Stimulated activated CD8-positive, alpha-beta memory T cell treated with anti-CD3 and anti-CD28 coated beads, Interleukin-4, amount 100 ng/mL, for 1 hour (primary cell): ENCODE measurements around the gene C11orf52.
A peak's percentile ranks its signal among the peaks of the same experiment; 100 is the strongest.
"Not testable (repeated sequence)": the region's sequence is repeated elsewhere in the genome, so short reads cannot be mapped to it uniquely, and the experiment has no call there.

Source experiments
- DNase-seq, 2 donors: peaks; one replicate each; pipeline ENCODE4 v3.0.0-alpha.2; 2020; ENCODE audit warnings: low read depth in 2 of 2, low spot score in 1 of 2

C11orf52 gene

DNA sequence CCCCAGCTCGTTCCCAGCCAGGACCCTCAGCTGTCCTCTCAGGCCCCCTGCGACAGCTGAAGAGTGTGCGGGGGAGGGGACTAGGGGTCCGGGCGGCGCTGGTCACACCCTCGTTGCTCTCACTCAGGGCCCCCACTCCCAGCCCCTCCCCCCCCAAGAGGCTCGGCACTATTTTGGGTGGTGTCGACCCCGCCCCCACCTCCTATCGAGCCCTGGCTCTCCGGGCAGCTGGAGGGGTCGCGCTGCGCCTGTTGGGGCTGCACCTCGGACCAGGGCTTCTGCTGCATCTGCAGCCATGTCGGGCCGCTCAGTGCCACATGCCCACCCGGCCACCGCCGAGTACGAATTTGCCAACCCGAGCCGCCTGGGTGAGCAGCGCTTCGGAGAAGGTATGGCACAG, 6.2 kb upstream of the C11orf52 start, which contains the start of gene HSPB2:
TSS of gene HSPB2 (plus strand) at position 200 of the 400 bp plus-strand sequence. CDS start at position 296, 96 bp downstream.
- no peak for DNase-seq

DNA sequence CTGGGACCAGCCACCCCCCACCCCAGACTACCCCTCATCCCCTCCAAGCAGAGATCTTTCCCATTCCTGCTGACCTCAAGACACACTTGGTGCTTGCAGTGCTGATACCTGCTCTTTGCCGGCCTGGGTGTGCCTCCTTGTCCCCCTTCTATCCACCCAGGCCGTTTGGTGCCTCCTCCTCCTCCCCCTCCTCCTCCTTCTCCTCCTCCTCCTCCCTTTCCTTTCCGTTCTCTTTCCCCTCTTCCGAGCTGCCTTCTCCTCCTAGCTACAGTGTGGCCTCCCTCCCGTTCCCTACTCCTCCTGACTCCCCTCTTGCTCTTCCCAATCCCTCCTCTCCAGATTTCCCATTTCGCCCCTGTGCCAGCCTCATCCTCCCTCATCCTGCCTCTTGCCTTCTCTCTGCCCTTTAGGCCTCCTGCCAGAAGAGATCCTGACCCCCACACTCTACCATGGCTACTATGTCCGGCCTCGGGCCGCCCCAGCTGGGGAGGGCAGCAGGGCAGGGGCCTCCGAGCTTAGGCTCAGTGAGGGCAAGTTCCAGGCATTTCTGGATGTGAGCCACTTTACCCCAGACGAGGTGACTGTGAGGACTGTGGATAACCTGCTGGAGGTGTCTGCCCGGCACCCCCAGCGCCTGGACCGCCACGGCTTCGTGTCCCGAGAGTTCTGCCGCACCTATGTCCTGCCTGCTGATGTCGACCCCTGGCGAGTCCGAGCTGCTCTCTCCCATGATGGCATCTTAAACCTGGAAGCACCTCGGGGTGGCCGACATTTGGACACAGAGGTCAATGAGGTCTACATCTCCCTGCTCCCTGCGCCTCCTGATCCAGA, 5.5 kb upstream of the C11orf52 start:
- DNase-seq = no peak

DNA sequence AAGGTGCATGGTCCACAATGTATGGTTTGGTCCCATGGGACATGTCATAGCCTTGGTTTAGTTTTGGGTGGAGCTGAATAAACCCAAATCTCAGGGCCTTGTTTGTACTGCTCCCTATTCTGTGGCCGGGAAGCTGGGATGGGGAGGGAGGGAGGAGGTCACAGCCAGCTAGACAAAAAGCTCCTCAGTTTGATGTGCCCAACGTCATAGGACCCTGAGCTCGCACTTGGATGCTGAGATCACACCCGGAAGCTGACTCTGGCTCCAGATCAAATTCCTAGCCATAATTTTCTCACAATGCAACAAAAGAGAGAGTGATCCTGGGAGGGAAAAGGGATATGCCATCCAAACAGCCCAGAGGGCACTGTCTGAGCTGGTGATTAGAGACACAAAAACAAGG, 4.7 kb upstream of the C11orf52 start:
- DNase-seq = no peak

DNA sequence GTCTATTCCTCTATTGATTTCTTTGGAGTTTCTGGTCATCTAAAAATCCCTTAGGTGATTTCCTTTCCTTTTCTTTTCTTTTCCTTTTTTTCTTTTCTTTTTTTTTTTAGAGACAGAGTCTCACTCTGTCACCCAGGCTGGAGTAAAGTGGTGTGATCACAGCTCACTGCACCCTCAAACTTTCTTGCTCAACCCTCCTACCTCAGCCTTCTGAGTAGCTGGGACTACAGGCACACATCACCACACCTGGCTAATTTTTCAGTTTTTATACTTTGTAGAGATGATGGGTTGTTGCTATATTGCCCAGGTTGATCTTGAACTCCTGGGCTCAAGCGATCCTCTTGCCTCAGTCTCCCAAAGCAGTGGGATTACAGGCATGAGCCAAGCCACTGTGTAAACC, 1.9 kb upstream of the C11orf52 start:
- DNase-seq = no peak

DNA sequence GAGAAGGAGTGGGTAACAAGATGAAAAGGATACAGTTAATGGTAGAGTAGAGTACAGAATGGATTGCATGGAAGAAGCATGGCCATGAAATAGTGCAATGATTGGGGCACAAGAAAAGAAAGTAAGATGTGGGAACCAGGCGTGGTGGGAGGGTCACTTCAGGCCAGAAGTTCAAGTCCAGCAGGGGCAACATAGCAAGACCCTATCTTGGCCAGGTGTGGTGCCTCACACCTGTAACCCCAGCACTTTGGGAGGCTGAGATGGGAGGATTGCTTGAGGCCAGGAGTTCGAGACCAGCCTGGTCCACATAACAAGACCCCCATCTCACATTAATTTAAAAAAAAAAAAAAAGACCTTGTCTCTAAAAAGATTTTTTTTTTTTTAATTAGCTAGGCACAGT, 1.4 kb upstream of the C11orf52 start:
- no peak for DNase-seq

DNA sequence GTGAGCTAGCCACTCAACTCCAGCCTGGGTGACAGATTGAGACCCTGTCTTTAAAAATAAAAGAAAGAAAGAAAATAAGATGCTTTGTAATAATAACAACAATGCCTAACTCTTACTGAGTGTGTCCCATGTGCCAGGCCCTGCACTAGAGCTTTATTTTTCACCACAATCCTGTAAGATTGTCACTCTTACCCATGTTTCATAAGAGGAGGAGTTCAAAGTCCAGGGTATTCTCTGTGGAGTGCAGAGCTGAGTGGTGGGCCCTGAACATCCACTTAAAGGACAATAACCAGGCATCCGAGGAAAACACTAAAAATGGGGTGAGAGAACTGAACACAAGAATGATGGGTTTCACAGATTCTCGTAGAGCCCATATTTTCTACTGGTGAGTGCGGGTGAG, 925 bp upstream of the C11orf52 start:
- no peak for DNase-seq

DNA sequence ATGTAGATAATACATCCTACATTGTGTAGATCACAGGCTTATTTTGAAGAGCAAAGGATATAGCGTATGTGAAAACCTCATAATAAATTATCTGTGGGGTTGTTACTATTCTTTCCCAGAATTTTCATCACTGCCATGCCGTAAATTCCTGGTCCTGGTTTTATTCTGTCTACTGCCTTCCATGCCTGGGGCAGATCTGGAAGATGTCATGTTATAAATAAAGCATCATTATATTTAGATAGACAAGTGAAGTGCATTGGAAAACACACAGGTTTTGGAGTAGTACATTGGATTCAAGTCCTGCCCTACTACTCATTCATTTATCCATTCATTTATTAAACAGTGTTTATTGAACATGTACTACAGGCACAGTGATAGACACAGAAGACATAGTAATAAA, 2.2 kb downstream of the C11orf52 start:
- no peak for DNase-seq

DNA sequence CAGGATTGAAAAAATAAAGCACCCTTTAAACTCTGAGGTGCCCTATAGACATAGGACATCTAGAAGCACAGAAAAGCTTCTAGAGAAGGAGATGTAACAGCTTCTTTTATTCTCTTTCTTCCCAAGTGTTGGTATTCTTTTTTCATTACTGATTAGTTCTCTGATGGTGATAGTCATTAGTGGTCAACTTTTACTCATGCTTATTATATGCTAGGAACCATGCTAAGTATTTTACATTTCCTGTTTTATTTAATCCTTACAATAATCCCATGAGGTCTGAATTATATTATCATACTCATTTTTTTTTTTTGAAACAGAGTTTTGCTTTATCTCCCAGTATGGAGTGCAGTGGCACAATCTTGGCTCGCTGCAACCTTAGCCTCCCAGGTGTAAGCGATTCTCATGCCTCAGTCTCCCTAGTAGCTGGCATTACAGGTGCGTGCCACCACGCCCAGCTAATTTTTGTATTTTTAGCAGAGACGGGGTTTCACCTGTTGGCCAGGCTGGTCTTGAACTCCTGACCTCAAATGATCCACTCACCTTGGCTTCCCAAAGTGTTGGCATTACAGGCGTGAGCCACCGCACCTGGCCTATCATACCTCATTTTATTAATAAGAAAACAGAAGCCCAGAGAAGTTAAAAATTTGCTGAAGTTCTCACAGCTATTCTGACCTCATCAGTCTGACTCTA, 3.0 kb downstream of the C11orf52 start:
- DNase-seq = no peak

DNA sequence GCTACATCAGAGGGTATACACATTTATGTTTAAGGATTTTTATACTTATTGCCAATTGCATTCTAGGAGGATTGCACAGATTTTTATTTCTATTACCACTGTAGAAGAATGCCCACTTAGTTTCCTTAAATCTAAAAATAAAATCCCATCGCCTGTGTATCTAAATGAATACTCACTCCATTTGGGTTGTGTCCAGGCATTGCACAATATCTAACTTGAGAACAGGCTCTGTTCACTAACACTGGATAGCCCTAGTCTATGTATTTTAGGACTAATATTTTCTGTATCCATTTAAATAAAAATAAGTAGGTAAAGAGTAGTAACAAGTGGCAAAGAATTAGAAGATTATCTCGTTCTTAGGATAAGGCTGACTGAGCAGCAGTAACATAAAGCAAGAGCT, 4.1 kb downstream of the C11orf52 start:
- DNase-seq = no peak

DNA sequence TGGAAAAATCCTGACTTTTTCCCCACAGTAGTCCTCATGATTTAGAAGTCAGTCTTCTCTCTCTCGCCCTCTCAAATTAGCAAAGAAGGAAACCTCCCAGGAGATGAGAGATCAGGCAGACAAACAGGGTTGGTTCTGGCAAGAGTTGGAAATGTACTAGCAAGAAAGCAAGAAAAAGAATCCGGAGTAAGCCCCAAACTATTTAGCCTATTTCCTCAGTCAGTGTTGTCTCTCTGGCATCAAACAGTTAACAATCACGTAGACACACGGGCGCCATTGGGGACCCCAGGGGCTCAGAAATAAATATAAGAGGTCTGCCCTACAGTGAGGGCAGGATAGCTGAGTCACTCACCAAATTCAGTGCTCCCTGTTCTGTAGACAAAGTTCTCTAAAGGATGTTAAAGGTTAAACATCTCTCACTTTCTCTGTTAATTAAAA, 4.7 kb downstream of the C11orf52 start:
- DNase-seq = no peak

DNA sequence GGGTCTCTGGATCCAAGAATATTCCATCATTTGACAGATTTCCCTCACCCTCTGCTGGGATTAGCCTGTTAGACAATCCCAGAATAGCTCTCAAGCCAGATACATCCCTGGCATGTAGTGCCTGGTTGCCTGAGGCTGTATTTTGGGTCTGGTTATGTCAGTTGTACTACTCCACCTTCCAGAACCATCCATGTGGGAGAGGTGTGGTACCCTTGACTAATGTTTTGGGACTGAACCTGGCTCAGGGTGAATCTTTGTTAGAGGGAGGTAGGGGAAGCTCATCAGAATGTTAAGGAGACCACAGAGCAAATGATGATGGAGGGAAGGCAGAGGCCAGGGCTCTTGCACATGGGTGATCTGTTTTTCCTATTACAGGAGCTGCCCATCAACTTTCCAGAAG, 5.2 kb downstream of the C11orf52 start:
- DNase-seq = no peak

DNA sequence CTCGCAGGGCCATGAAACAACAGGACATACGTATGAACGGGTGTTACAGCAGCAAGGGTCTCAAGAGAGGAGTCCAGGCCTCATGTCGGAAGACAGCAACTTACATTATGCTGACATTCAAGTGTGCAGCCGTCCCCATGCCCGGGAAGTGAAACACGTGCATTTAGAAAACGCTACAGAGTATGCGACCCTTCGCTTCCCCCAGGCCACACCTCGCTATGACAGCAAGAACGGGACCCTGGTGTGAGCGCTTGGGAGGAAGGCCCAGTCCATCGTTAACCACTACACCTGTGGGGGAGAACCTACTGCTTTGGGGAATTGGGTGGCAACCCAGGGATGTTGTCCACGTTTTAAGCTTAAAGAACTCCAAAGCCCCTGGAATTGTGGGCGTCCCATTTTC, 7.2 kb downstream of the C11orf52 start:
- no peak for DNase-seq

DNA sequence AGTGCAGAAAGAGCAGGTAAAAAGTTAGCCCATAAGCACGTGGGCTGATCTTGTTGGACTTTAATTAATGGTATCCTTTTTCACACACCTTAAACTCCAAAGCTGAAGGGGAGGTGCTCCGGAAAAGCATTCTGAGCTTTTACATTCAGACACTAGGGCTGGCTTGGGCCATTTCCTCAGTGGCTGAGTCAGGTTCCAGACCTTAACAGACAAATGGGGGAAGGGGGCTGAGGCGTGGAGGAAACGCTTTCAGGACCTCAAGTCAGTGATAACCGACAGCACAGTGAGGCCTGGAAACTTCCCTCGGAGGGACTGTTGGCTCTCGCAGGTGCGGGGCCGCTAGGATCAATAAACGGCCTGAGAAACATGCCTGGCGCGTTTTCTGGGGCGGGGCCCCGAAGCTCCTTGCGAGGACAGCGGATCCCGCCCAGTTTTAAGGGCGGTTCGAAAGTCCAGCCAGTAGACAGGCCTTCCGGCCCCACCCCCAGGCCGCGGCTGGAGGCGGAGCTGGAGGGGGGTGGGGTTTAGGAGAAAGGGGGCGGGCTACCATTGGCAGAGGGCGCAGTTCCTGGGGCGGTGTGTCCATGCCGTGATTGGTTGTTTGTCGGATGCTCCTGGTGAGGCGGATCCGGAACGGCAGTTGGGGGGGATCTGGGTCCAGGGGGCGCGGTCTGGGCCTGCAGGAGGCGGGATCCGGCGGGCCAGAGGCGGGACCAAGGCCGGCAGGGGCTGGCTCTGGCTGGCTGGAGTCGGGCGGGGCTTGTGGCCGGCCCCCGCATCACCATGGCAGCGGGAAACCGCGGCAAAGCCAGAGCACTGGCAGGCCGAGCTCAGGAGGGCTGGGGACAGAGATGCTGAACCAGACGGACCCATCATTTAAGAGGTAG, 8.0 kb downstream of the C11orf52 start:
- peak; percentile 81 to 86 for DNase-seq

DNA sequence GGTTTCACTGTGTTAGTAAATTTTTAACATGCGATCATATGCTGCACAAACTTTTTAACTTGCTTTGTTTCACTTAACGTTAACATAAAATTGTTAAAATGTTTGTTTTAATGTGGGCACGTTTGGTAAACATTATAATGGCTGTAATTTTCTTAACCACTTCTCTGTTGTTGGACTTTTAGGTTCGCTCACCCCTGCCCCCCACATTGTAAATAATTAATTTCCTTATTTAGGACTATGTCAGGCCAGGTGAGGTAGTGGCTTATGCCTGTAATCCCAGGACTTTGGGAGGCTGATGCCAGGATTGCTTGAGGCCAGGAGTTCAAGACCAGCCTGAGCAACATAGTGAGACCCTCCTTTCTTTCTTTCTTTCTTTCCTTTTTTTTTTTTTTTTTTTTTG, 11.8 kb downstream of the C11orf52 start:
- DNase-seq = no peak

DNA sequence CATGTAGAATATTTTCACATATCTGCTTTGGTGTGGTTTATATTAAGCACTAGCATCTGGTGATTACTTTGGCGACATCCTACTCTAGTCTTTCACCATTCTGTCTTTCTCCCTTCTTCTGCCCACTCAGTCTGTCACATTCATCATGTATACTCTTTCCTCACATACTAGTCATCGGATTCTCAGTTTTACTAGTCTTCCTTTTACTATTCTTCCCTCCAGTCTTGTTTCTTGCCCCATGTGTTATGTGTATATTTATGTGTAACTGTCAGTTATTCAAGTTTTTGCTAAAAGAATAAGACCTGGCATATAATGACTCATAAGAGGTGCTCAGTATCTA, 13.9 kb downstream of the C11orf52 start:
- DNase-seq = no peak

DNA sequence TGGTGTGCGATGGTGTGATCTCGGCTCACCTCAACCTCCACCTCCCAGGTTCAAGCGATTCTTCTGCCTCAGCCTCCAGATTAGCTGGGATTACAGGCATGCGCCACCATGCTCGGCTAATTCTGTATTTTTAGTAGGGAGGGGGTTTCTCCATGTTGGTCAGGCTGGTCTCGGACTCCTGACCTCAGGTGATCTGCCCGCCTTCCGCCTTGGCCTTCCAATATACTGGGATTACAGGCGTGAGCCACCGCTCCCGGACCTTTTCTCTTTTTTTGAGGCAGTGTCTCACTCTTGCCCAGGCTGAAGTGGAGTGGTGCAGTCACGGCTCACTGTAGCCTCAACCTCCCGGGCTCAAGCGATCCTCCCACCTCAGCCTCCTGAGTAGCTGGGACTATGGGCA, 14.5 kb downstream of the C11orf52 start:
- not testable (repeated sequence) for DNase-seq

DNA sequence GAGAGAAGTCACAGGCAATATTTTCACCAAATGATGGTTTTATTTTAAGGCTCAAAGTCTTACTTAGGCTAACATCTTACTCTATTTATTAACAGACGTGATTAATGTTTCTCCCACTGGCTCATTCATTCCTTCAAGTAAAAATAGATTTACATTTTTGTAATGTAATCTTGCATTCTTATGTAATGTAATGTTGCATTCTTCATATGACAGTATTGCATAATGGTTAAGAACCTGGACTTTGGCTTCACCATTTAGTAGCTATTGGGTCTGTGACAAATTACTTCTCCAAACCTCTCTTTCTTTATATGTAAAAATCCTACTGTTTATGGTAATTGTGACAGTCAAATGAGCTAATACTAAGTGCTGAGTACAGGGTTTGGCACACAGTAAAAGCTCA, 15.2 kb downstream of the C11orf52 start:
- no peak for DNase-seq

DNA sequence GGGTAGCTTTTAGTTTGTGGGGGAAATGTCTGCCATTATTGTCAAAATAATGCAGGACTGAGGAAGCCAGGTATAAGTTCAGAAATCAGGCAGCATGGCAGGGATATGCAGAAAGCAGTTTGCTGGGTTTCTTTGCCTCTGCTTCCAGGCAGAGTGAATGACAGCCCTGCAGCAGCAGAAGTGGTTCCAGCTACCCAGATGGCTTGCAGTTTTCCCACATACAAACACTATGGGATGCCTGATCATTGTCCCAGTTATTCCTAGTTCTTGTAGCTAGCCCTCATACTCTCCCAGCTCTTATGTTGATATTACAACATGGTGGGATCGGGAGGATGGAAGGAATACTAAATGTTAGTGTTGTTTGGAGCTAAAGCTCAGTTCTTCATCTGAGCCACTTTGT, 15.6 kb downstream of the C11orf52 start:
- DNase-seq = no peak

DNA sequence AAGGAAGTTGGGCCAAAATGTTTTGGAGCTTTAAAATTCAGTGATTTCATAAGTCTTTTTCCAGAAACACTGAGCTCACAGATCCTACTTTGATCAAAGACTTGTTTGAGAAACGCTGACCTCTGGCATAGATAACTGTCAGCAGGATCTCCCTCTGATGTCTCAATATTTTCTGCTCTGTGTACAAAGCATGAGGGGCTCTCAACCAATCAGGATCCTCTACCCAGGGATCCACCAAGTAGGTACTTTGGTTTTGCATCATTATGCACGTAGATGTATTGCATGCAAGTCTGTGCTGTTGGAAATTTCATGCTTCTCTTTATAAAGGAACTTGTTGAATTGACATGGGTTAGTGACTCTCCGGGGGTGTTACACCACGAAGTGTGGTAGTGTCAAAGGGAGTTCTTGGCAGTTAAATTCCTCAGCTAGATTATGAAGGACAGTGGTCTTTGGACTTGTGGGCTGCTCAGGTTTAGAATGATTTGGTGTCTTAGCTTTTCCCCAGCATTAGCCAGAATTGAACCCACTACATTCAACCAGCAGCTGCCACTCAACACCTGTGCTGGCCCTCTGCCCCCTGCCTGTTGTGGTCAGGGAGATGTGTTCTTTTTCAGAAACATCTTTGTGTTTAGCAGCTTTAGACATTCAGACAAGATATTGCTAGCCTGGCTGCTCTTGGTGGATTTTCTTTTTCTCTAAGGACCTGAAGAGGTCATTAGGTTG, 16.8 kb downstream of the C11orf52 start:
- DNase-seq = no peak

DNA sequence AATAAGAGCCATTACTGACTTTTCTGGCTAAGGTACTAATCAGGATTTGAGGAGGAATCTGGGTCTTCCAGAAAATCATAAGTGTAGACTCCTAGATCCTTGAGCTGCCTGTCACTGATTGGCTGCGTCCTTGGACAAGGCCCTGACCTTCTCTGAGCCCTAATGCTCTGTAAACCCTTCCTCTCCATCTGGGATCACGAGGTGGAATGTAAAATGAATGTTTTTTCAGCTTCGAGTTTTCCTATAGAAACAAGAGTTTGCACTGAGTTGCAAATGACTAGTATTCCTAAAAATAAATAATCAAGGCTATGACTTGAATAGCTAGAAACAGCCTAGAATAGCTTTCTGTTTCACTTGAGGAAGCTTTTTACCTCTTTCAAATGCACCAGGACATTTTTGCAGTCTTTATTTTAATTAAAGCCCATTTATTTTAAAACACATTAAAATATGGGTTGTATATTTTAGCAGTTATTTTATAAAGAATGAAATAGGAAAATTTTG, 17.4 kb downstream of the C11orf52 start:
- no peak for DNase-seq

DNA sequence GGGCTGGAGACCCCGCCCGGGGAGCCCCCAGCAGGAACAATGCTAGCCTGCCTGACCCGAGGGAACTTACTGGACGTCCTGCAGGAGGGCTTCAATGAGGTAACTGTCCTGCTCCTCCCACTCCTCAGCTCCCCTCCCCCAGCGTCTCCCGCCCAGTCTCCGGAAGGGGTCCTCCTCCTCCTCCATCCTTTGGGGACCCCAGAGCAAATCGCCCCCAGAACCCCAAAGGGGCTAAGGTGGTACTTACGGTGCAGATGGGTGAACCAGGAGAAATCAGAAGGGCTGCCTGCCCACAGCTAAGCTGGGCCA, 18.7 kb downstream of the C11orf52 start:
- no peak for DNase-seq
